NCI-H187 (cell line): ENCODE results near the gene RNF181.
"Not testable (repeated sequence)": the region's sequence is repeated elsewhere in the genome, so short reads cannot be mapped to it uniquely, and the experiment has no call there.

Source experiments
- DNase-seq, 2 experiments: peaks; one replicate each; lab custom pipeline; 2025; lab: John Stamatoyannopoulos, UW

Gene RNF181

DNA sequence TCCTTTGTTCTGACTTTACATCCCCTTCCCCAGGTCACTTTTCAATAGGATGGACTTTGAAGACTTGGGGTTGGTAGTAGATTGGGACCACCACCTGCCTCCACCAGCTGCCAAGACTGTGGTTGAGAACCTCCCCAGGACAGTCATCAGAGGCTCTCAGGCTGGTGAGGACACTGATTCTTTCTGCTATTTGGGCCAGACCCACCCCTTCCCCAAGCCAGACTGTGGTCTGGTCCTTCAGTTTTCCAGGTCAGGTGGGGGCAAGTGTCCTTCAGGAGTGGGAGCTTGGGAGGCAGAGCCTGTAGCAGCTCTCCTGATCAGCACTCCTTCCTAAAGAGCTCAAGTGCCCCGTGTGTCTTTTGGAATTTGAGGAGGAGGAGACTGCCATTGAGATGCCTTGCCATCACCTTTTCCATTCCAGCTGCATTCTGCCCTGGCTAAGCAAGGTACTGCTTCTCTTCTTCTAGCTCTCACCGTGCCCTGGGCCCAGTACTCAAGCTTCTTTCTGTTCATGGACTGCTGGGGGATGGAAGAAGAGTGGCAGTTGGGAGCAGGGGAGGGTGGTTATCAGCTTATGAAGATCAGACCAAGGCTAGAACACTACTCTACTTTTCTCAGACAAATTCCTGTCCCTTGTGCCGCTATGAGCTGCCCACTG is 1.1 kb downstream of the RNF181 start:
- DNase-seq = no peak

DNA sequence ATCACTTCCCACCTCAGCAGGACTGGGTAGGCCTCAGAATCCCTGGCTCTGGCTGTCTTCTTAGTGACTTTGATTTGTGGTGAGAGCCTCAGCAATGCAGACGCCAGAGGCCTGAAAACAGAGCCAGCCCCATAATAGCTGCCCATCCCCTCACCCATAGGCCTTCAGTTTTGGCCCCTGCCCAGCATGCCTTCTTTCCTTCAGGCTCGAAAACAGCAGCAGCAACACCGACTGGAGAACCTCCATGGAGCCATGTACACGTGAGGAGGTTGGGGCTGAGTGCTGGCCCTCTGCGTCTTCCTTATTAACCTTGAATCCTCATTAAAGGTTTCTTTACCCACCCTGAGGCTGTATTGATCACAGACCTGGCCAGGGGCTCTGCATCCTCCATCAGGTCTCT is 1.7 kb downstream of the RNF181 start:
- DNase-seq = no peak

DNA sequence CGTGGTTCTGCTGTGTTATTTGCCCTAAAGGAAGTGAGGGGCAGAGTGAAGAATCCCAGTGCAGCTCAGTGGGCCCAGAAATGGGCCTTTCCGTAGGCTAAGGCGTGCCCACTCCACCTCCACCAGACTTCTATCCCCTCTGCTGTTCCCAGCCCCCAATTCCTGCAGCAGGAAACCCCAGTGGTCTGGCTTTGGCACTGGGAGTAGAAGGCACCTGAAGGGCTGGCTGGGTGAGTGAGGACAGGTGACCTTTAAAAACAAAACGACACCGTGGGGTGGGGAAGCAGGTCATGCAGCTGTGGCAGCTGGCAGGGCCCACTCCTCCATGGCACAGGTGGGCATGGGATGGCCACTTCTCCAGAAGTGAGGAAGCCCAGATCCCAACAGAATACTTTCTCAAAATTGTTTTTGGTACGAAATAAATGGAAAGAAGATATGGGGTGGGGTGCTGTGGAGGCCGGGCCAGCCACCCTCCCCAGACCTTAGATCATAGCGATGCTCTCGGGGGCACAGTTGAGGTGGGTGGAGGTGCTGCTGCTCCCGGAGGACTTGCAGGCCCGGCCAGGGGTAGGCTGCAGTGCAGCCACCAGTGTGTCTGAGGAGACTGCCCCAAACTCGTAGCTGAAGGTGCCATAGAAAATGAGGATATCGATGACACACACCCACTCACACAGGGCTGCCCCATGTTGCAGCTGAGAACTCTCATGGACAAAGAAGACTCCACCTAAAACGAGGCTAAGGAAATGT is 3.2 kb downstream of the RNF181 start:
- no peak for DNase-seq

DNA sequence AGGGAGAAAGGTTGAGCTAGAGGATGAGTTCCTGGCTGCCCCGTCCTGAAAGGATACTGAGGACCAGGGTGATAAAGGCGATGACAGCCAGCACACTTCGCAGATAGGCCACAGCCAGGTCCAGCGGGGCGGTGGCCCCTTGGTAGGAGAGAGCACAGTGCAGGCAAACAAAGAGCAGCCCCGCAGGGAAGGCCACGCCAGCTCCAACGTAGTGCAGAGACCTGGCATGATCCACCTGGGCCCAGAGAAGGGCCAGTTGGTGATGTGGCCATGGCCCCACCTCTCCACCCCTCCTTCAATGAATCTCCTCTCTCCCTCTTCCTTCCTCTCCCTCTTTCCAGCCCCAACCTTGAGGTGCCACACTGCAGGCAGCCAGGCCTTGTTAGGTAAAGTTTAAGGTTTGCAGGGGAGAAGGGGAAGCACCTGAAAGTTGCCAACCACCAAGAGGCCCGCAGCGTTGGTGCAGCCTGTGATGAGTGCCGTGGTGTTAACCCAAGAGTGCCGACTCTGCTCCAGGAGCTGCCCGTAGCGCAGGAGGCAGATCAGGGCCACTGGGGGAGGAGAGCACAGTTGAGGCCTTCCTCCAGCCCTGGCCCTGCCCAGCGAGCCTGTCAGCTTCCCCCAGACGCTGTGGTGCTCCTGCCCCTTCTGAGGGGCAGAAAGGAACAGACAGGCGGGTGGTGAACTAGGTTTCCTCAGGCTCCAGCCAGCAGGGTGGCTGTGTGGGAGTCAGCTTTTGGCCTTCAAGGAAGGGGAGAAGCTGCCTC is 4.1 kb downstream of the RNF181 start:
- no peak for DNase-seq

DNA sequence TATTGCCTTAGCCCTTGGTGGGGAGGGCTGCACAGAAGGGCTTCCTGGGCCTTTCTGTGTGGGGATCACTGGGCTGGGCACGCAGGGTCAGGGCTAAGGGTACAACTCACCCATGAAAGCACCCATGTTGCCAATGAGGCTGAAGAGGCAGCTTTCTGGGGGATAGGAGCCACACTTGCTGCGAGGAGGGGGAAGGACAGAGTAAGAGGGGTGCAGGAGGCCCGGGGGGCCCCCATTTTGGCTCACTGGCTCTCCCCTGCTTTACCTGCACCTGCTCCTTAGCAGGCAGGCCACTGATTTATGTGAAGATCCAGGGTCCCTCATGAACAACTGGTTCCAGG is 4.7 kb downstream of the RNF181 start:
- no peak for DNase-seq

DNA sequence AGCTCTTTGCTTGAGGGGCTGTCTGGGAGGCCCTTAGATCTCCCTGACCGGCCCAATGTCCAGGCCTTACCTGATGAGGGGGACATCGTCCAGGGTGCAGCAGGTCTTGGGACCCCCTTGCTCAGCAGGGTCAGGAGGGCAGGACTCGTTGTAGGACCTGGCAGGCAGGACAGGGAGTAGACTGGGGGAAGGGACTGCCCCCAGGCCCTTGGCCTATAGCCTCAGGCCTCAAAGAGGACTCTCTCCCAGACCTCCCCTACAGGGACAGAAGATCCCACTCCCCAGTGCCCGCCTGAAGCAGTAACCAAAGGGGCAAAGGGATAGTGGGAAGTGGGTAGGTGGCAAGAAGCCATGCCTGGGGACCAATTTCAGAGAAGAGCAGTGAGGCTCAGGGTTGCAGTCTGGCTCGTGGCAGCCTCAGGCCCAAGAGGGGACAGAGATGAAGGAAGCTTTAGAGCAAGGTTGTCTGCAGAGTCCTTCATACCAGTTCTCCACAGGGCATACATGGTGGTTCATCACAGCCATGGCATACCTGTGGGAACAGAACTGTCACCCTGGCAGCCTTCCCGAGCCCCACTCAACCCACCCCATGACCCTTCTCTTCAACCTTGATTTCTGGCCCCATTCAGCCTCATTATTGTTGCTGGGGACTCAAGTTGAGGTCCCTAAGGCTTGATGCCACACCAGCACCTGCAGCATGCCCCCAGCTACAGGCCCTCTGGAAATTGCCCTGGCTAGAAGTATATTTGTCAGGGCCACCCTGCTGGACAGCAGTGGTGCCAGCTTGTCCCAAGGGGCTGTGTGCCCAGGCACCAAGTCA is 5.6 kb downstream of the RNF181 start:
- DNase-seq = no peak

DNA sequence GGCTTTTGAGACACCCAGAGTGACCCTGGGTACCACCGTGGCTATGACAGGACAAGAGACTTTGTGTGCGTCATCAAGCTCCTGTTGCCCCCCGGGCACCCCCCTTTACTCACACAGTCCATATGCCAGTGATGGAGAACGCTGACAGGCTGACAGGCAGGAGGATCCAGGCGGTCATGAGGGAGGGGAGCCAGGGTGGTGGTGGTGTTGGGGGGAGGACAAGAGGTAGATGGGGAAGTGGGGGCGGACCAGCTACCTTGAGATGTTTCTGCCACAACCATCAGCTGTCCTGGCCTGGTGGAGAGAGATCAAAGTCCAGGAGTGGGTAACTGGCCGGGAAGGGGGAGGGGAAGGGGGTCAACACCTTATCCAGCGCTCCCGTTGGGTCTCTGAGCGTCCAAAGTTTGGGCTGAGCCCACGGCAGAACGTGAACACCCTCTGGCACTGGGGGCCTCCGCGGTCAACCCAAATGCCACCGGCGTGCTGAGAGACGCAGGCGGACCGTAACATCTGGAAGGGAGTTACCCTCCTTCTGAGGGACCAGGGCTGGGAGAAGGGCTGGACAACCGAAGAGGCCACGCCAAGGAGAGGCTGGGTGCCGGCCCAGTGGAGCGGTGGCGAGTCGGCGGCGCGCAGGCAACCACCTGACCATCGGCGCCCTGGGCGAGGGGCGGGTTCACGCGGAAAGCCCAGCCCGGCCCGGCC is 6.4 kb downstream of the RNF181 start:
- no peak for DNase-seq

DNA sequence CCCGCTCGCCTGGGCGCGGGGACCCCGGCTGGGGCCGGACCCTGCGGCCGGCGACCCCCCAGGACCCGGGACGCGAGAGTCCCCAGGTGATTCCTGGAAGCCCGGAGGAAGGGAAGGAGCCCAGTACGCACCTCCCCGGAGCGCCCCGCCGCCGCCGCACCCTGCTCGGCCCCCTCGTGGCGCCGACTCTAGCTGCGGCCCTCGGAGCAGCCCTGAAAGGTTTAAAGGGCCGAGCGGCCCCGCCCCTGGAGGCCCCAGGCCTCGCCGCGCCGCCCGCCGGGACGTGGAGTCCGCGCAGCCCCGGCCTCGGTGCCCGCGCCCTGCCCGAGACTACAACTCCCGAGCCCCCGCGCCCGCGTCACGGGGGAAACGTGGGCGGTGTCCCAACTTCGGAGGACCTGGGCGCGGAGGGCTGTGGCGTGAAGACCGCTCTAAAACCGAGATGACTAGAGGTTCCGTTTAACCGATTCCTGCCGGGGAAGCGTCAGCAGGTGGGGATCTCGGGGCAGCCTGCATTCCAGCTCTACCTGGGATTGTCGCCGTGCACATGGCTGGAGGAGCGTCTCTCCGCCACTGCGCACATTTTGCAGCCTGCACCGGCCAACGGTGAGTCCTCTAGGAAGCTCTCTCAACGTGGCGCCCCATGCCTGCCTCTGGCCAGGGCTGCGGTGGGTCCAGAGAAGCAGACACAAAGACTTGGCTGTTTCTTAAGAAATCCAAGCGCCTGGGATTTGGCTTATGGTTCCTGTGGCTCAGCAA is 7.1 kb downstream of the RNF181 start, which contains the start of gene TMEM150A:
TSS of gene TMEM150A (minus strand) at position 223 of the 759 bp plus-strand sequence. CDS start 750 bp downstream, outside the sequence.
- peak in 1 of 2 experiments; percentile 77 for DNase-seq

DNA sequence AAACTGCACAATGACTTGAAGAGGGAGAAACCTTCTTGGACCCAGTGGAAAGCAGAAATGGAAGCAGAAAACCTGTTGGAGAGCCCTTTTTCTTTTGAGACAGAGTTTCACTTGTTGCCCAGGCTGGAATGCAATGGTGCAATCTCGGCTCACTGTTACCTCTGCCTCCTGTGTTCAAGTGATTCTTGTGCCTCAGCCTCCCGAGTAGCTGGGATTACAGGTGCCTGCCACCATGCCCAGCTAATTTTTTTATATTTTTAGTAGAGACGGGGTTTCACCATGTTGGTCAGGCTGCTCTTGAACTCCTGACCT is 8.5 kb downstream of the RNF181 start:
- not testable (repeated sequence) for DNase-seq

DNA sequence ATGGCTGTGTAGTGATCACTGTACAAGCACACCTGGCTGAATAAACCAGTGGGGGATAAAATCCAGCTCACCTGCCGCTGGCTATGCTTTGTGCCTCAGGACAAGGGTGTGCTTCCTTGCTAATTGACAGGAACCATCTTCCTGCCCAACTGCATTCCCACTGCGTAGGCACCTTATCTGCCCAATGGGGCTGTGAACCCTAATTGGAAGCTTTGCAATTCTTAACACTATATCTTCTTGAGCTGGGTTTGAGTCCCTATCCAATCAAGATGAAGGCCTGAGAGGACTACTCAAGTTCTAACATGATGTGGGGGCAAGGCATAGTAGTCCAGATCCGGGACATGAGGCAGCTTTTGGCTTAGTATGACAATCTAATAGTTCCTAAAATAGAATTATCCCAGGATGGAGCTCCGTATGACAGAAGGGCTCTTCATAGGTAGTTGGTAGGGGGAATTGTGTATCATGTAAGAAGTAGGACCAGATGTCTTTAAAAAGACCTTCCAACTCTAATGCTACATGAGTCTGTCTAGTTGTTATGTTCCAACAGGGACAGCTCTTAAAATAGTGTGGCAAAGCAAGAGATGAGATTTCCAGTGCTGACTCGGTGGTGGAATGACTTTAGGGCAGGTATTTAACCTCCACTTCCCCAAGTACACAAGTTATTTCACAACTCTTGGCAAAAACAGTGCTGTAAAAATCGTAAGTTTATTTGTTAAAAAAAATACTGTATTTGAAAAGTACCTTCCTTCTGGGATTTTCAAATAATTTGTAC is 9.2 kb downstream of the RNF181 start:
- no peak for DNase-seq

DNA sequence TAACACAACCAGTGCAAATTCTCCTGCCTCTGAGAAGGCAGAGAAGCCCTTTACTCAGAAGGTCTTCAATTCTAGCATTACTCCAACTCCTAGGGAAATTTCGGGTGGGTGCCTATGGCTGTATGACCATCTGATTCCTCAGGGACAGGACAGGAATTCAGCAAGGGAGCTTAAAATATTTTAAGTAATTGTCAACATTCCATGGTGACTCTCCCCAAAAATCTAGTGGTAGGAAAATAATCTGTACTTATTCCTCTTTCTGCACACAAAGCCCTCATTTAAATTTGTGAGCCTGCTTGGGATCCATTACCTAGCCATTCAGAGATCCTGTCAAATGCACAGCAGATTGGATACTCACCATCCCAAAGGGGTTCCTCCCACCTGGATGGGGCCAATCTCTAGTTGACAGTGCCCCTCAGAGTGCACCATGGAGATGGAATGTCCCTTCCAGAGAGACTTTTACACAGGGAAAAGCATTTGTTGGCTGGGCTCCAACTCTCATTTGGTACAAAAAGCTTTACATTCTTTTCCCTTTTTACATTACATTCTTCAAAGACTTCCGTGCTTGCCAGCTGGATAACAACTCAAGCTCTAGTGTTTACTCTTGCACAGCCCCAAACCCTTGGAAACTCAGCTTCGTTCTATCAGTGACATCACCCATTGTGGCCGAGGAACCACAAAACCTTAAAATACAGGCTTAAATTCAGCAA is 10.0 kb downstream of the RNF181 start:
- no peak for DNase-seq

DNA sequence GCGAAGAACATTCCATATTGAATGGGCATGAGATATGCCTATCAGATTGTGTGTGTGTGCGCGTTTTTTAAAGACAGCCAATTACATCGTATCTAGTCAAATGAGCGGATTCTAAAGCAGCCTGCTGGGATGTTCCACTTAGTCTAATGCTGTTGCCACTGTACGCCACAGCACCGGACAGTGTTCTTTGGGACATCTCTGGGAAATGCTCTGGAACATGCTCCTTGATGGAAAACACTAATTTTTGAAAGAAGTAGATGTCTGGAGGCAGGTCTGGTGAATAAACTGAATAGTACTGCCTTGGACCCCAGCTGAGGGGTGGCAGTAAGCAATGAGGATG is 10.5 kb downstream of the RNF181 start:
- DNase-seq = no peak

DNA sequence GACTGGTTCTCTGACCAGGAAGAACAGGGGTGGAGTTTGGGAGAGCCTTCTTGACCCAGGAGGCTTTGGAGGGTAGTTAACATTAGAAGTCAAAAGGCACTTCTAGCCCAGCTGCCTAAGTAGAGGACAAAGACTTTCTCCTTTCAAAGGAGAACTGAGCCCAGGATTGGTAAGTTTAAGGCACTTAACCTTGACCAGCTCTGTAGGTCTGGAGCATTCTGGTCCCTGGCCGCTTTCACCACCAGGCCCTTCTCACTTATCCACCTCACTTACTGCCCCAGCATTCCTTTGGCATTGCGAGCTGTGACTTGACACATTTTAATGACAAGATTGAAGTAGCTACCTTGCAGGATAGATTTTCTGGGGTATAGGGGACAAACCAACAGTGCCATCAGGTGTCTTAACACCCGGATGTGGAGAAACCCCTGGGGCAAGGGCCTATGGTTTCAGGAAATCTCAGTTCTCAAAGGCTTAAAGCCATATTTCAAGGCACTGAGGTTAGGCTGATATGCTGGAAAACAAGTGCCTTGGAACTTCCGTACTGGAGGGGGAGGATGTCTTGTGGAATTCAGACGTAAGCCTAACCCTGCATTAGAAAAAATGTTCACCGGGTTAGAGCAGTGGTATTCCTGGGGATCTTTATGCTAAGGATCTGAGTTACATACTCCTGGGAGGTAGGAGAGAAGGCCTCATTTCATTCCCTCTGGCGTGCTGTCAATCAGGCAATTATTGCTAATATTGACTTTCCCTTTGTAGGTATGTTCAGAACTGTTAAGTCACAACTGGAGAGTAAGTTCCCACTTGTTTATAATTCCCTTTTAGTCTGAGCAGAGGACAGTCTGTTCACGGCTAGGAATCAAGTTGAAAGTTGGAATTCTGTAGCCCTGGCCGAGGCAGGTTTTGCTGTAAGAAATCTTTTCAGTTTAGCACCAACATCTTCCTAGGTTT is 12.0 kb downstream of the RNF181 start:
- DNase-seq = no peak

DNA sequence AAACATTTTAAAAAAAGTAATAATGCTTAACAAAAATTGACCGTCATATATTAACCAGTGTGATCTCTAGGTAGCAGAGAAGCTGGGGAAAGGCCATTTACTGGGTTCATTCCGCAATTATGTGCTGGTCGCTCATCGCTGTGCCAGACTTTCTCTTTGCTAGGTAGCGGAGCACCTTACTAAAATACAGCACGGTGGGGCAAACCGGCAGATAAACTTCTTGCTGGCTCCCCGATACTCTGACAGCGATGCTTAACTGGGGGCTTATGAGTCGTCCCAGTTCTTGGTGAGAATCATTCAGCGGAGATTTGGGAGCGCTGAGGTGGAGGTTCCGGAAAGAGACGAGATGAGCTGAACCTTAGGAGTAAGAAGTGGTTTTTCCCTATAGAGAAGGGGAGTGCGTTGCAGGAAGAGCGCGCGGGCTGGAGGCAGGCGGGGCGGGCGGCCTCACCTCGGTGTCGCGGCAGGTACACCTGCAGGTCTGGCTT is 15.7 kb downstream of the RNF181 start:
- DNase-seq = no peak

DNA sequence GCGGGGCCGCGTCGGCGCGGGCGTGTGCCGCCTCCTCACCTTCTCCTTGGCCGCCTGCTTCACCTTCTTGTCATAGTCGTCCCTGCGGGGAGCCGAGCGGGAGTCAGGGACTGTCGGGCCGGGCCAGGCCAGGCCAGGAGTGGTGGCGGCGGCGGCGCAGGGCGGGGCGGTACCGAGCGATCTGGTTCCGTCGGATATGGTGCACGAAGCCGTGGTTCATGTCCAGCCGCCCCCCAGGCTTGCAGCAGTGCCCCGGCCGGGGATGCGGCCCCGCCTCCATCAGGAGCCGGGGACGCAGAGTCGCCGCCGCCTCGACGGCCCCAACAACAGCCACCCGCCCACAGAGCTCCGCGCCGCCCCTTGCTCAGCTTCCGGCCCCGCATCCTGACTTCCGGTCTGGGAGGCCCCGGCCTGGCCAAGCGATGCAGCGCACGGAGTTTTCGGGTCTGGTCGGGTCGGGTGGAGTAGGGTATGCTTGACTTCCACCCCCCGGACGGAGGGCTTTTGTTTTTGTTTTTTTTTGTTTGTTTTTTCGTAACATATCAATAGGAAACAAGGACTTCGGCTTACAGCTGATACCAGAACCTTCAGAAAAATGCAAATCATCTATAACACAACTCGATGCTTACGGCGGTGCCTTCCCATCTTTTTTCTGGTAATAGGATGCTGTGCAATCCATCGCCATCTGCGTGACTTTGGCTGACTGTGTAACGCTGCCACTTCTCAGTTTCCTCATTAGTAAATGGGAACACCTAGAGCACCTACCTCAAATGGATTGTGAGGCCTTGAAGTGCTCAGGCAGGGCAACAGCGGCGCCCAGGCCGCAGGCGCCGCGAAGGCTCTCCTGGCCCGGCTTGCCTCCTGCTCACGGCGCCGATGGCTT is 16.4 kb downstream of the RNF181 start, which contains the start of gene C2orf68:
TSS of gene C2orf68 (minus strand) at position 362 of the 883 bp plus-strand sequence. CDS start at position 280, 82 bp downstream.
- peak; percentile 40 to 78 for DNase-seq

DNA sequence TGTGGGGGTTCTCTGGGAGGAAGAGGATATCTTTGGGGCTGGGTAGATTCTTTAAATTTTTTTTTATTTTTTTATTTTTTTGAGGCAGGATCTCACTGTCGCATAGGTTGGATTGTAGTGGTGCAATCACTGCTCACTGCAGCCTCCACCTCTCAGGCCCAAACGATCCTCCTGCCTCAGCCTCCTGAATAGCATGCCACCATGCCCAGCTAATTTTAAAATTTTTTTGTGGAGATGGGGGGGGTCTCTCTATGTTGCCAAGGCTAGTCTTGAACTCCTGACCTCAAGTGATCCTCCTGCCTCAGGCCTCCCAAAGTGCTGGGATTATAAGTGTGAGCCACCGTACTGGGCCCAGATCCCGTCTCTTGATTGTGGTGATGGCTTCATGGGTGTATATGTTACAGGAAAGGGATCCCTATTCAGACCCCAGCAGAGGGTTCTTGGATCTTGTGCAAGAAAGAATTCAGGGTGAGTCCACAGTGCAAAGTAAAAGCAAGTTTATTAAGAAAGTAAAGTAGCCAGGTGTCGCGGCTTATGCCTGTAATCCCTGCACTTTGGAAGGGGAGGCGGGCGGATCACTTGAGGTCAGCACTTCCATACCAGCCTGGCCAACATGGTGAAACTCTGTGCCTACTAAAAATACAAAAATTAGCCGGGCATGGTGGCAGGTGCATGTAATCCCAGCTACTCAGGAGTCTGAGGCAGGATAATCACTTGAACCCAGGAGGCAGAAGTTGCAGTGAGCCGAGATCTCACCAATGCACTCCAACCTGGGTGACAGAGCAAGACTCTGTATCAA is 18.4 kb downstream of the RNF181 start:
- no peak for DNase-seq
